GM19468 (cell line): Measurements from ENCODE around the gene SLC22A12.

Experiments
- ATAC-seq: cut with Tn5 transposase; IDR thresholded peaks from one replicate; pipeline ENCODE4 v1.9.1; 2021; ENCODE audit warnings: mild to moderate bottlenecking, moderate library complexity, moderate number of reproducible peaks; ENCODE audit not compliant: unreplicated experiment; ENCODE audit errors: extremely low read depth

Gene SLC22A12

DNA sequence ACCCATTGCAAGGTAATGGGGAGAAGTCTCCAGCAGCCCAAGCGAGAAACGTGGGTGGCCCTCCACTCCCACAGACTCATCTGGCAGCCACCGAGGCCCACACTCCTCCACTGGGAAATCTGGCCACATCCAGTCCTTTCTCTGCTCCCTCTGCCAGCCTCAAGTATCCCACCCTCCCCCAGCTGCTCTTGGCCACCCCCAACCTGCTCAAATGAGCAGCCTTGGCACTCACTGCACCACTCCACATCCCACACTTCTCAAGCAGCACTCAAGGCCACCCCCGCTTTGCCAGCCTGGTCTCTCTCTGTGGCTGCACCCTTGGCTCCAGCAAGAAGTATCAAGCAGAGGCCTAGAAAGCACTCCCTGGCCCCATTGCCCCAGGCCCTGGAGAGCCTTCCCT lies 28.2 kb downstream of the SLC22A12 start:
- ATAC-seq, result no peak

DNA sequence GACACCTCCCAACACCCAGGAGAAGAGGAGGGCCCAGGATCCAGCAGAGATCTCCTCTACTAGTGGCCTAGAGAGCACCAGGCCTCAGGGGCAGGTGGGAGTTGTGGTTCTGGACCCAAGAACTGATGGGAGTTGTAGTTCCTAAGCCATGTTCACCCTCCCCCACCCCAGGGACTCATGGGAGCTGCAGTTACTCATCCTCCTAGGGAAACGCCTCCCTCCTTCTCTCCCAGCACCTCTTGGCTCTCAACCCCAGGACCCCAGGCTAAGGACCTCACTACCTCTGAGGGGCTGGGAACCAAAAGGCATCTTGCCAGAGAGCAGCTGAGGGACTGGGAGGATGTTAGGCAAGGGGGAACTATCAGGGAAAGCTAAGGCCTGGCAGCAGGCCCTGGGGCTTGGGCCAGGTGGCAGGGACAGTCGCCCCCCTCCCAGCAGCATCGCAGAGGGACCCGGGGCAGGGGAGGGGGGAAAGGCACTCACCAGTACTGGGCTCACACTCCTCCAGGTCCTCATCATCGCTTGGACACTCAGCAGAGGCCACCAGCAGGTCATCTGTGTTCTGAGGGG lies 28.9 kb downstream of the SLC22A12 start:
- ATAC-seq, result no peak

DNA sequence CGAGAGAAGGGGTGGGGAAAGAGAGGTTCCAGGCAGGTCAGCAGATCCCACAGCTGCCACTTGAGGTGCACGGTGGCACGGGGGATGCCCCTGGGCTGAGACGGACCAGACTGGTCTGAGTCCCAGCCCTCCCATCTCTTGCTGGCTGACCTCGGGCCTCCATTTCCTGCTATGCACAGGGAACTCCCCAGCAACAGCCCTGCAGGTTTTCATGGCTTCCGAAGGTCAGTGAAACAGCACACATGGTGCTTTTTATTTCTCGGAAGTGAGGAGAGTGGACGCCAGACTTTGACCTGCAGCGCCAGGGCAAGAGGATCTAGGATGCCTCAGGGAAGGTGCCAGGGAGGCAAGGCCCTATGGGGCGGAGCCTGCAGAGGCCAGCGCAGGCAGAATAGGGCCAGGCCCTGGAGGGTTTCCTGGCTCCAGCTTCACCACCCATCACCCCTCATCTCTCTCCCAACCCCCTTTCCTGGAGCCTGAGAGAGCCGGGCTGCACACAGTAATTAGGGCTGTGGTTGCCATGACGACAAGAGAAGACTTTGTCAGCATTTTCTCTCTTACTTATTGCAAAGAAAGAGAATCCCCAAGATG lies 29.5 kb downstream of the SLC22A12 start:
- no peak for ATAC-seq

DNA sequence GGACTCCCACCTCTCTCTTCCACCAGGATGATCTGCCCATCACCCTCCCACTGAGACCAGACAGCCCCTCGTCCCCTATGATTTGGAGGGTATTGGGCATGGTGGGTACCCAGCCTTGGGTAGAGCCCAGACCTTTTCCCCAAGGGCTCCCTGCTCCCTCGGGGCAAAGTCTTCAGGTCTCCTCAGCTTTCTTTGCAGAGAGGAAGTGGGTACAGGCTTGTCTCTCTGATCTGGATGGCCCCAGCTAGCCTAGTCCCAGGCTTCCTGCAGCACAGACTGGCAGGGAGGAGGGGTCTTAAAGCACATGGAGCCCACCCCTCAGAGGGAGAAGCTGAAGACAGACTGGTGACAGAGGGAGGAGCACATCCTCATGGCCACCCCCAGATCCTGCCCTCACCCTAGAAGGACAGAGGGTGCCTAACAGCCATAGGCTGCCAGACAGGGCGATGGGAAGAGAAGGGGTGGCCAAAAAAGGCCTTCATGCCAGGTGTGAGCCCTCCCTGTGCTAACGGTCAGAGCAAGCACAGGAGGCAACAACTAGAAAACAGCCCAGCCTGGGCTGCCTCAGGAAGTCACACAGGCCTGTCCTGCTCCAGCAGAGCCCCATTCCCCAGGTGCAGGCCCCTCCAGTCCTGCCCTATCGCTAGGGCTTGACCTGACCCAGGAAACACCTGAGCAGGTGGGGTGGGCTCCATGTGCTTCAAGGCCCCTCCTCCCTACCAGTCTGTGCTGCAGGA lies 30.4 kb downstream of the SLC22A12 start:
- no peak for ATAC-seq

DNA sequence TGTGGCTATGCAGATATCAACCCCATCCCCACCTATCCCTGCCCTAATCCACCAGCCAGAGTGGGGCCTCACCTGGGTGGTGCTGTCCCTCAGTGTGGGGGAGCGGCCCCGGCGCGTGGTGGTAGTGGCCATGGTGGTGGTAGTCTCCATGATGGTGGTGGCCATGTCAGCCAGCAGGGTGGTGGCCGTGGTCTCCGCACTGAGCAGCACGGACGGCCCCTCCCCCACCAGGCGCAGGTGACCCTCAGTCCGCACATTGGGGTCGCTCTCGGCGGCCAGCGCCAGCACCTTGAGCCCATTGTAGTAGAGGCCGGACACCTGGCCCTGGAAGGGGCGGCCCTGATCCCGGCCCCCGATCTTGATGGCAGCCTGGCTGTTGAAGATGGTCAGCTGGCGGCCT lies 31.7 kb downstream of the SLC22A12 start:
- no peak for ATAC-seq

DNA sequence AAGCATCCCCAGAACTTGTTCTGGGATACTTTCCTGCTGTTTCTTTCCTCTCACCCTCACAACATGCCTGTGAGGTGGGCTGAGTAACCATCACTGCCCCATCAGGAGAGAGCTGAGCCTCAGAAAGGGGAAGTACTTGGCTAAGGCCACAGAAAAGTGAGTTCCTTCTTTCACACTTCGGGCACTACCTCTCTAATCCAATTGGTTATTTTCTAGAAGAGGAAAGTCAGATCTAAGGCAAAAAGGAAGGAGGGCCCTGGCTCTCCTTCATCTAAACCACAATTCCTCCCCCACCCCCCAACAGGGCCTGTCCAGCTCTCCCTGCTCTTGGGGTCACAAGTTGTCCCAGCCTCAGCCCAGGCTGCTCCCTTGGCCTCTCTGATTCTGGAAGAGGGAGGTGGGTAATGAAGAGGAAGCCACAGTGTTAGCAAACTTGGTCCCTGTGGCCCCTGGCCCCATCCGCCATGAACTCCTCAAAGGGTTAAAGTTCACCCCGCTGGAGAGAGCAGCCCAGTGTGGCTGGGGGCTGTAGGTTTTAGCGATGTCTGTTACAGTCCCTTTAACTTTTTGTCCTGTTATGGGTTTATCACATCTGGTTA lies 34.0 kb downstream of the SLC22A12 start:
- no peak for ATAC-seq

DNA sequence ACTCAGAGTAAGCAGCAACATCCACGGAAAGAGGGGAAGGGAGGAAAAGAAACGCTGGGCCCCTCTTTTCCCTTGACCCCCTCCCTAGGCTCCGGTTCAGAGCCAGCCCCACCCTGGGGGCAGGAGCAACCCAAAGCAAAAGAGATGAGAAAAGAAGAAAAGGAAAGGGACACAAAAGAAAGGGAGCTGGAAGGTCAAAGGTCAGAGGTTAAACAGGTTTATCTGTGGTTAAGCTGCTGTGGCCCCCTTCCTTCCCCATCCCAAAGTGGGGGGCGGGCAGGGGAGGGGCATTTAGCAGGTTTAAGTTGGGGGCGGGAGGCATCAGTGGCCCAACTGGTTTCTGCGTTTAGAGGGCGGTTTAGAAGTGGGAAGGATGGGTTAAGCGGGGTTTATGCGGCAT lies 35.6 kb downstream of the SLC22A12 start:
- no peak for ATAC-seq

DNA sequence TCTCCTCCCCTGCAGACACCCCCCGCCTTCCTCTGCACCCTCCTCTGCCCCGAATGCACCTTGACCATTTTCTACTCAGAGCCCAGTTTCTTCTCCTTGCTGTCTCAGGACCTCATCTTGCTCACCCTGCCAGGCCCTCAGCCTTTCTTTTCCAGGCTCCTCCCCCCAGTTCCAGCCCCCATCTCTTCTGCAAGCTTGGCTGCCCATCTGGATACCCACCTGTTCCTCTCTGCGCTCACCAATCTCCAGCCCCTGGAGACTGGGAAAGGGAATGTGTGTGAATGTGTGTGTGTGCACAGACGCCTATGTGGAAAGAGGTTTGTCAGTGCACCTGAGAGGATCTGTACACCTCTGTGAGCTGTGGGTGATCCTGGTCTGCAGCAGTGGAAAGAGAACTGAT lies 36.4 kb downstream of the SLC22A12 start:
- ATAC-seq, result no peak

DNA sequence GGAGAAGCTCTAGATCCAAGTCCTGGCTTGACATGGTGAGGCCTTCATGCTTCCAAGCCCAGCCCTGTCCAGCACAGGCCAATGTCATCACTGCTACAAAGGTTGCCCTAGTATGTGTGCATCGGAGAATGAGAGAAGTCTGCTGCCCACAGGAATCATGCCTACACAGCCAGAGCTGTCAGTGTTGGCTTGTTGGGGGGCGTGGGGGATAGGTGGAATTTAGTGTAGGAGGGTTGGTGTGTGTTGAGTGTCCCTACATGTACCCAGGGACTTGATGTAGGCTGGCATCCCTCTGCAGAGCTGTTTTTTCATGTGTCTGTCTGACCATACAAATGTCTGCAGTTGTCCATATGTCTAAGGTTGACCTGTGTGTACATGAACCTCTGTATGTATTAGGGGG lies 37.6 kb downstream of the SLC22A12 start:
- no peak for ATAC-seq

DNA sequence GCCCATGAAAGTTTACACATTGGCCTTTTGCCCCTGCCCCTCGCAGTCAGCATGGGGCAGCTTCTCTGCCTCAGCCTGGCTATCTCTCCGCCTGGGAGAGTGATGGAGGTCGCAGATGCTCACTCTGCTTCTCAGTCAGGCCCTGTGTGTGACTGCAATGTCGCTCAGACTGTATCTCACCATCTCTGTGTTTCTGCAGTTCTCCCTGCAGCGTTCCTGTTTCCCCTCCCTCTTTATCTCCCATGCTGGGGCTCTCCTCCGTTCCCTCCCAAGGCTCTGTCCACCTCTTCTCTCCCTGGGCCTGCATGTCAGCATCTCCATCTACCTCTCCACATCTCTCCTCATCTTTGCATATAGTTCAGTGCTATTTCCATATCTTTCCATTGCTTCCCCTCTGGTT lies 38.1 kb downstream of the SLC22A12 start:
- no peak for ATAC-seq

DNA sequence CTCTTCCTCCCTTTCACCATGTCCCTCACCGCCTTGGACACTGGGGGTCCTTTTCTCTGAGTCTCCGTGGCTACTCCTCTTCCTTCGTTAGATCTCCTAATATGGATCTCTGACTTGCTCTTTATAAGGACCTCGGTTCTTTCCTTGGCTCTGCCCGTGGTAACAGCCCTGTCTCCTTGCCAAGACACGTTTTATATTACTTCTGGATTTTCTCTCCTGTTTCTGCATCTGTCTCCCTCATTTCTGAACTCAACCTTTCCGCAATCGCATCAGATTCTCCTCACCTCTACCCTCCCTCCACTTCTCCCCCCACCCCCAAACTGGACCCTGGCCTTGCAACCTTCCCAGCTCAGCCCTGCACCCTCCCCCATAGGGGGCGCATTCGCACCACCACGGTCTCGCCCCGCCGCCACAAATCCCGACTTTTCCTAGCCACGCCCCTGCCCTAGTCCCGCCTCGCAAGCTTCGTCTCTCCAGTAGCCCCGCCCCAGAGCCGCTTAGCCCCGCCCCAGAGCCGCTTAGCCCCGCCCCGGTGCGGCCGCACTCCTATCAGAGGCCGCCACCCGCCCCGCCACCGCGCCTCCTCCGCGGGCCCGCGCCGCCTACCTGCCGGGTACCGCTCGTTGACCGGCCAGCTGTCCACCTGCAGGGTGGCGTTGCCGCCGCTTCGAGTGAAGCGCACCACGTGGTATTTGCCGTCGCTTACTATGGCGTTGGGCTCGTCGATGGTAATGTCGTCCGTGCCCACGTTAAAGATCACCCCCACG lies 39.0 kb downstream of the SLC22A12 start:
- ATAC-seq, result no peak

DNA sequence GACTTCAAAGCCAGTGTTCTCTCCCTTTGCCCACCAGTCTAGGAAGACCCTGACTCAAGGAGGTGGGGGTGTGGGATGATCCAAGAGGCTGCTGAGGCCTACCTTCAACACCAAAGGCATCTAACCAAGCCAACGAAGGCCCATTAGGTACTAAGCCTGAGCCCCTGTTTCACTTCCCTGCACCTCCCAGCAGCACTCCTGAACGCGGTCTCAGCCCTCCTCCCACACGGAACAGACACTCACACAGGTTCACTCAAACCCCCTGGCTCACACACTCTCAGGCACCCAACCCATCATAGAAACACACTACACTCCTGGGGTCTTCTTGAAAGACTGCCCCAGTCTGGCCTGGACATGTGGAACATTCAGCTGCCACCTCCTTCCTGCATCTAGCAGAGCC lies 40.7 kb downstream of the SLC22A12 start:
- no peak for ATAC-seq

DNA sequence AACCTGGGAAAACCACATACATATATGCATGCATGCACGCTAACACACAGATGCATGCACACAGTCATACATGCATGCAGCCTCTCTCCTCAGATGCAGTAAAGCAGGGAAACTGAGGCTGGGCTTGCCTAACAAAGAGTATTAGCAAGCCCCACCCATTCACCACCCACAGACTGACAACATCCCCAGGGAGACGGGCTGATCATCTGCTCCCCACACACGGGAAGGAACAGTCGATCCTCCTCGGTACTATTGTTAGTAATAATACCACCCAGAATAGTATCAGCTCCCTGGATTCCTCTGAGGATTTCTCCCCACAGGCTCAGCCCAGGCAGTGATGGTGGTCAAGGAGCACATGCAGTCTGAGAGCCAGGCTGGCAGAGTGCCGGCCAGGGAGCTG lies 41.2 kb downstream of the SLC22A12 start:
- ATAC-seq, result no peak

DNA sequence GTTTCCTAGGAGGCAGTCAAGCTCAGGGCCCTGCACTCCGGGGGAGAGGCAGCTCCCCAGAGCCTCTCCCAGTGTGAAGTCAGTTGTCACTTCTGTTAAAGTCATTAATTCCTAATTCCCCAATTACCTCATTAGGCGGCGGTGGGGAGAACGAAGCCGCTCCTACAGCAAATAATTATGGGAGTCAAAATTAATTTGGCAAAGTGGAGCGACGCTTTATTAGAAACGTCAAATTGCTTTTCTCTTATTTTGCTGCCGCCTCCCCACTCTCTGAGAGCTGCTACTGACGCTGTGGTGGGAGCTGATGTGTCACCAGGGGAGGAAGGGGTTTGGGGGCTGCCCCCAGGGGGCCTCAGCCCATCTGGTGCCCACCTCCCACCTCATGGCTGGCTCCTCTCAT lies 41.6 kb downstream of the SLC22A12 start:
- no peak for ATAC-seq

DNA sequence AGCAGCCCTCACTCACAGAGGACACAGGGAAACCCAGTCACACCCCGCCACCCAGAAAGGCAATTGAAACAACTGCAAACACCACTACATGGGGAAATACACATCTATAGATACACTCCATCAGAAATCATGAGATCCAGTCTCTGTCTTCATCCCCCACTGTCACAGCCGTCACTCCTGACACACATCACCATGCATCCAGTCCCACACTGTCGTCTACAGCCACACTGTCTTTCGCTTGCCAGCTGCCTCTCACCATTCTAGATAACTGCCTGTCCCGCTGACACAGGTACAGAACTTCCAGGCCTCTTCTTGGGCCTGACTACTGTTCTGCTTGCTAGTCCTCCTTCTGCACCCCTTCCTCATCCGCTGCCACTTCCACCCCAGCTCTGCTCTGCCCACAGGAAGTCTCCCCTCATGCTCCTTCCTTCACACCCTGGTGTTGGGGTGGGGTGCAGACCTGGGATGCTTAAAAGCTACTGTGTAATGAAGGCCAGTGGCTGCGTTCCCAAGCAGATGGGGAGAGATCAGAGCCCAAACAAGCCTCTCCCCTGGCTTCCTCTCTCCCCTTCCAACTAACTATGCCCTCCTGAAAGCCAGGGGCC lies 42.6 kb downstream of the SLC22A12 start:
- no peak for ATAC-seq

DNA sequence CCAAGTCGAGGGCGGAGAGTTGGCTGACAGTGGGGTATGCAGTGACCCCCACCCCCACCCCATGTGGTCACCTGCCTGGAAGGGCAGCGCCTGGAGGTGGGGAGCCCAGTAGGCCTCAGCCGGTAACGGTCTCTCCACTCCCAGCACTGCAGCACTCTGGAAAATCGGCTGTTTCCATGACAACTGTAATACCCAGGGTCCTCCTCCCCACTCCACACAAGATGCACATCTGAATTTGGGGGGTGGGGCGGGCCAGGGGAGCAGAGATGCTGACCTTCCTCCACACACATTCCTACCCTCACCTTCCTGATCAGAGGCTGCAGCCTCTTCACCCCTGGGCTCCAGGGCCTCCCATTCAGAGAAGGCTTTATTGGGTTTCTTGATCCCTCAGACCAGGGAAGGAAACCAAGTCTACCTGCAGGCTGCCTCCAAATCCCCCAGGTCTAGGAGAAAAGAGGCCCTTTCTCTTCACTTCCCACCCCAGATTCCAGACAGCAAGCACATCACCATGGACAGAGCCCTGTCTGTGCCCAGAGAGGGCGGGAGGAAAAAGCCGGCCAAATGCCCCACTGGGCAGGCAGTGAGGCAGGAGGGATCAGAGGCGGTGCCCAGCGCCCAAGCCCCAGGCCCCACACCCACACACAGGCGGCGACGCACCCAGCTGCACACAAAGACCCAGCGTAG lies 46.5 kb downstream of the SLC22A12 start:
- ATAC-seq, result no peak

DNA sequence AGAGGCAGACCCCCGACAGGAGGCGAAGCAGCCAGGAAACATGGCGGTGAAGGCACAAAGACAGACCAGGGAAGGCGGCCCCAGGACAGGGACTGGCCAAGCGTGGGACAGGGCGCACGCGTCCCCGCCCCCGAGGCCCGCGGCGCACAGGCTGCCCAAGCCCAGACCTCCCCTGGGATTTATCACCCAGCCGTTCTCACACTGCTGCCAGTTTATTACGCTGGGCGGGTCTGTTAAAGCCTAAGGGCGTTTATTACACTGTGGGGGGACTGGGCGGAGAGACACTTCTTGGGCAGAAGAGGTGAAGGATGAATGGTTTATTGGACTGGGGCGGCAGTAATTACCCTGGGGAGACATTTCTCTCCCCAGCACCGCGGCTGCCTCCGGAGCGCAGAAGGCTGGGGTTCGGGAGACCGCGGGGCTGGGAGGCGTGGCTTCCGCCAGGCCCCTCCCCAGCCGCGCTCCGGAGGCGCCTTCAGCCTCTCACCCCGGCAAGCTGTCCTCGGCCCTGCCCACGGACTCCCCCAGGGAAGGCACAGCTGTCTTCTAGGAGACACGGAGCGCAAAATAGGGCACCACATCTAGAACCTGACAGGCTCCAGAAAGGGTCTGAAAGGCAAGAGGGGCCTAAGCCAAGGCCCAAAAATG lies 47.1 kb downstream of the SLC22A12 start:
- ATAC-seq, result no peak

DNA sequence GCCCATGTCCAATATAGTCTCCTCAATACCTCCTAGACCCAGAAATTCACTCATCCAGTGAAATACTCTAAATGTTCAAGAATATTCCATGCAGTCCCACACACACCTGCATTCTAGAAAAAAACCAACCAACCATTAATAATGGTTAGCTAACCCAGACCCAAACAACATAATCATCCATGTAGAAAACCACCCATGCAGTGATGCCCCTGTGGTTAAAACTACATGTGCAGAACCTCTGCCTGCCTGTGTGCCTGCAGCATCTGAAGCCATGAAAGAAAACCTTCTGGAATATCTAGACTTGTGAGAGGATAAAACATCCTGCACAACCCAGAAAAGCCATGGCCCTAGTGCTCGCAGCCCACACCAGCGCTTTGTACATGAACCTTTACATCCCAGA lies 47.8 kb downstream of the SLC22A12 start:
- ATAC-seq, result no peak

DNA sequence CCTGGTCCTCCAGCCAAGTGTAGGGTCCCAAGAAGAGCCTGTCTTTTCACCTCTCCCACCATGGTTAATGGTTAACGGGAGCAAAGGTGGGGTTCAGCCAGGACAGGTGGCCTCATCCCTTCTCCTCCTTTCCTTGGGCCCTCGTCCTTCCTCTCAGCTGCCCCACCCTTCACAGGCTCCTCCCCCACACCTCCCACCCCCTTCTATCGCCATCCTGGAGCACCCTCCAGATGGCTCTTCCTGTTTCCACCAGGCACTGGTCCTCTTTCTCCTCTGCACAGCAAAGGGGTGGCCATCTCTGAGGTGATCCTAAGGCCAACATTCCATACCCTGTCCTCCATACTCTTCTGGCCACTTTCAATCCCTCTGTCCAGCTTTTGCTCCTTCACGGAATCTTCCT lies 48.9 kb downstream of the SLC22A12 start:
- ATAC-seq, result no peak
